HG02798 (cell line): ENCODE data around the gene TMEM72.
A peak's percentile ranks its signal among the peaks of the same experiment; 100 is the strongest.
"Not testable (repeated sequence)": the region's sequence is repeated elsewhere in the genome, so short reads cannot be mapped to it uniquely, and the experiment has no call there.

Source experiments
- ATAC-seq: cut with Tn5 transposase; IDR thresholded peaks from one replicate; pipeline ENCODE4 v1.9.1; 2021; ENCODE audit warnings: mild to moderate bottlenecking; ENCODE audit not compliant: unreplicated experiment, poor library complexity

TMEM72 gene

DNA sequence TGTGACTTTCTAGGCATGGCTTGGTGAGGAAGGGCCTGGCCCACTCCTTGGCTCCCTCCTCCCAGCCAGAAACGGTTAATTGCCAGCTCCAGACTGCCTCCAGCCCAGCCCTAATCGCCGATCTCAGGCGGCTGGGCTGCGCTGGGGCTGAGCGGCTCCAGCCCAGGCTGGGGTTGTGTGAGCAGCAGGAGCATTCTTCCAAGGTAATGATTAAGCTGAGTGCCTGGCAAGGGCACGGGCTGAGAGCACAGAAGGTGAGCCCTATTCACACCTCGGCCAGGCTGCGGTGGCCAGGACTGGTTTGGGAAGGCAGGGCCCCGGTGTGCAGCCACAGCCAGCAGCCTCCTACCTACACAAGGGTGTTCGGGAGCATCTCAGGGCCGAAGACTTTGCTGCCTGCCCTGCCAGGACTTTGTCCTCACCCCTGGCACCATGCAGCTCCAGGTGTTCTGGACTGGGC, at the start of gene TMEM72:
Gene TMEM72 (plus strand): TSS at position 257 of the 460 bp plus-strand sequence. CDS start 176 bp downstream, at position 433.
- no peak for ATAC-seq

DNA sequence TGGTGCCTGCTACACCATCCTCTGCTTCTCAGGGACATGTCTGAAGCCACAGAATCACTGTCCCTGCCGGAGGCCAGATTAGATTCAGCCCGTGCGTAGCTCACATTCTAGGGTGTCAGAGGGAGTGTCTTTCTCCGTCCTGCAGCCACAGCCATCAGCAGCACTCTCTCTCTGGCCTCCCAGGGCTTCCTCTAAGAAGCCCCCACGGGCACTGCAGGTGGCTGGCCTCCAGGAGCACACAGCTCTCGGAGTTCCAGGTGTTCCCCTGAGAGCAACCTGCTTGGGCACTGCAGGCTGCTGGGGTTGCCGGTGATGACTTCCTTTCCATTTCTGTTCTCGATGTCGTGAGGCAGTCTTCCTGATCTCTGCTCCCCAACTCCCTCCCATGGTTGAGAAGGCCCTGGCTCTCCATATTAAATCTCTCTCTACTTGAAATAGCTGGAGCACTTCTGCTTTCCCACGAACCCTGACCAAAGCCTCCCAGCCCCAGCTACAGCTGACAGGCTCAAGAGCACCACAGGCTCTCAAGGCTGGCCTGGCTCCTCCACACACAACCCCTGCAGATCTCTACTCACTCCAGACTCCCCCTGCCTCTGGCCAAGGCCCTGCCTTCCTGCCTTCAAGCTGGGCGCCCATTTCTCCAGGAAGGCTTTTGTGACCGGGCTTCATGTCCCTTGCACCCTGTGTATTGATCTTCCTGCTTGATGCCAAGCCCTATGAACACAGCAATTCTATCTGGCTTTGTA, 49.0 kb upstream of the TMEM72 start:
- ATAC-seq, result no peak

DNA sequence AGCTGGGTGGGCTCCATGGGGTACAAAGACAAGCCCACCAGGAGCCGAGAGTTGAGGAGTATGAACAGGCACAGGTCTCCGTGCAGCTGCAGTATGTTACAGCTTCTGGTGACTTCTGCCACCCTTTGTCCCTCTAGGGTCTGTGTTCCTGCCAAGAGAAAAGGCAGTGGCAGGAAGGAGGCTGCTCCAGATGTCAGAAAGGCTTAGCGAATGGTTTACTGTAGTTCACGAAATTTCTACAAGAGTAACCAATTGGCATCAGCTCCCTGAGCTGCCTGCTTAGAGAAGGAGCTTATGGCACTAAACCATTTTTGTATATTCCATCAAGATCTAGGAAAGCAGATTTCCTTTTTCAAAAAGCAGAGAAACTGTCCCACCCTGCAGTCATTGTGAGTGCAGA, 48.2 kb upstream of the TMEM72 start:
- ATAC-seq, result no peak

DNA sequence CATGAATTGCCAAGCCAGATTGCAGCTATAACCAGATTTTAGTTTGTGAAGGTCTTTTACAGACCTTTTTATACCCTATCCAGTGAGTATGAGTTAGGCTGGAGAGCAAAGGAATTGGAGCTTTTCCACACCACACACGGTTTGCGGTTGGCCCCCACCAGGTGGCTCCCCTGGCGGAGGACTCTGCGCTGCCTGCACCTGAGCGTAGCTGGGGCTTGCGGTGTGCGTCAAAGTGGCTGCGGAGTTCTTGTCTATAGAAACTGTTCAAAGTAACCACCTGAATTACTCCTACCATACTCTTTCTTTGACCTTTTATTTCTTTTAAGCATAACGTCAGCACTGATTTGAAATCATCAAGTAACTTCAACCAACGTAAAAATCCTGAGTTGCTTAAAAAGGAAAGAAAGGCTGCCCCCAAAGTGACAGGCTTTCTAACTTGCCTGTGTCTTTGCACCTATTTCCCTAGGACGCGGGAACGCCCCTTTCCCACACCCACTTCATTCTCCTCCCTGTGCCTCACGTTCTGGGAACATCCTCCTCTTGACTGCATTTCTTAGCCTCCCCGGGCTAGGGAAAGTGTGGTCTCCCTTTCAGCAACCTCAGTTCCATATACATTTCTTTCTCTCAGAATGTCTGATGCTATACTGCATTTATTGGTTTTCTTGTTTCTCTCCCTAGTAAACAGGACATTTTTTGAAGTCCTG, 47.6 kb upstream of the TMEM72 start:
- no peak for ATAC-seq

DNA sequence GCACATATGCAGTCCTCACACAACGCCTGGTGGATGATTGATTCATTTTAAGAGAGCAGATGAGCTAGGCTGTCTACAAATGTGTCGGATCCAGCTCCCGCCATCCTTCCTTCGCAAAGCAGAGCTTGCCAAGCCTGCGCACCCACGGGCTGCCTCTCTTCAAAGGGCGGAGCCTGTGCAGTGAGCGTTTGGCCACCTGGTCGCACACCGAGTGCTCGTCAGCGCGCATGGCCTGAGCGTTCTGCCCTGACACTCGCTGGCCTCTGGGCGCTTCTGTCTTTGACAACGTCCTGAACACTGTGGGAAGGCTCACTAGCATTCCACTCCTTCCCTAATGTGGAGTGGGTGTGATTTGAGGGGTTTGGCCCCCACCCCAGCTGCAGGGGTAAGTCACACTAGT, 47.1 kb upstream of the TMEM72 start:
- no peak for ATAC-seq

DNA sequence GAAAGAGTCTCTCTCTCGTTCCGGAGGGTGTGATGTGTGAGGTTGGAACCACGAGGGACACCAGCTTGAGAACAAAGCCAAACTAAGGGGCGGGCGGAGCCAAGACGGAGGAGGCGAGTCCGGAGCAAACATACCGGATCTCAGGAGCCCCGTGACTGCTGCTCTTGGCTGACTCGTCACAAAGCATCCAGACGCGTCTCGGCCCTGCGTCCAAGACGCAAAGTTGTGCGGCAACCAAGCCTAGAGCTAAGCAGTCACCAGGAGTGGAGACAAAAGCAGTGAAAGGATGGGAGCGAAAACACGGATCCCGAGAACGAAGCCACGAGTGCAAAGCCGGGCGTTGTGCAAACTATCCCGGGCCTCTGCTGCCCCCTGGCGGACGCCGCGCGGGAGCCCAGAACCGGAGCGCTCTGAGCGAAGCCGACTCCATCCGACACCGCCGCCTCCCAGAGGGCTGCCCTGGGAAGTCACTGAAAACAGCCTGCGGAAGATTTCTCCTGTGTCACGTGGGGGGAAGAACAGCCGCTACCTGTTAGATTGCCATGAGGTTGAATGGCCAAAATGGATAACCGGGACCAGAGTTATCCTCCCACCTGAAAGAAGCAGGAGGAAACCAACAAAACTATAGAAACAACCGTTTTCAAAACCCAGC, 46.4 kb upstream of the TMEM72 start:
- peak; percentile 89 for ATAC-seq

DNA sequence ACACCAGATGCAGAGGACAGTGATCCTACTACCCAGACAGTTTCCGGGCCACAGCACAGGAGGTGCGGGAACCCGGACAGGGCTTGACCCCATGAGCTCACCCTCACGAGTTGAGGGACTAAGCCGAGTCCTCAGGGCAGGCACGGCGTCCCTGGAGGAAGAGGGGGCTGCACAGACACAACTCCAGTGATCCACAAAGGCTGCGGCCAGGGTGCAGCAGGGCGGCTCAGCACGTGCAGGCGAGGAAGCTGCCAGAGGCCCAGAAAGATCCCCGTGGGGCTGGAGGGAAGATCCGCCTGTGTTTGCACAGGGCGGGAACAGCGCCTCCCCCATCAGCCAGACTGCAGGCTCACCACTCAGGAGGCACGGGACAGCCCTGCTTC, 45.9 kb upstream of the TMEM72 start:
- ATAC-seq, result no peak

DNA sequence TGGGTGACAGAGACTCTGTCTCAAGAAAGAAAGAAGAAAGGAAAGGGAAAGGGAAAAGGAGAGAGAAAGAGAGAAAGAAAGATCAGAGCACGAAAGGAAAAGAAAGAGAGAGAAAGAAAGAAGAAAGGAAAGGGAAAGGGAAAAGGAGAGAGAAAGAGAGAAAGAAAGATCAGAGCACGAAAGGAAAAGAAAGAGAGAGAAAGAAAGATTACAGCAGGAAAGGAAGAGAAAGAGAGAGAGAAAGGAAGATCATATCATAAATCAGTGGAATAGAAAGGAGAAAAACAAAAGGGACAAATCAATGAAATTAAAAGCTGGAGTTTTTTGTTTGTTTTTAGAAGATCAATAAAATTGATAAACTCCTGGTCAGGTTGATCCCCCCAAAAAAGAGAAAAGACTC, 44.8 kb upstream of the TMEM72 start:
- not testable (repeated sequence) for ATAC-seq

DNA sequence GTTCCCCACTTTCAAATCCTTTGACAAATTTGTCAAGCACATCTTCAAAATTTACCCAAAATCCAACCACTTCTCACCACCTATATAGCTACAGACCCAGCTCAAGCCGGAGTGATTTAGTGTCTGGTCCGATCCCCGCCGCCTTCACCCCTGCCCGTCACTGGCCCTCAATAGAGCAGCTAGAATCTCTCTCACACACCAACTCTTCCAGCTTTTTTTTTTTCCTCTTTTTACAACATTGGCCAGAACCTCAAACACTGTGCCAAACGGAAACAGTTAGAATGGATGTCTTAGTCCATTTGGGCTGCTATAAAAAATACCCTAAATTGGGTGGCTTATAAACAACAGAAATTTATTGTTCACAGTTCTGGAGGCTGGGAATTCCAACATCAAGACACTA, 41.1 kb upstream of the TMEM72 start:
- no peak for ATAC-seq

DNA sequence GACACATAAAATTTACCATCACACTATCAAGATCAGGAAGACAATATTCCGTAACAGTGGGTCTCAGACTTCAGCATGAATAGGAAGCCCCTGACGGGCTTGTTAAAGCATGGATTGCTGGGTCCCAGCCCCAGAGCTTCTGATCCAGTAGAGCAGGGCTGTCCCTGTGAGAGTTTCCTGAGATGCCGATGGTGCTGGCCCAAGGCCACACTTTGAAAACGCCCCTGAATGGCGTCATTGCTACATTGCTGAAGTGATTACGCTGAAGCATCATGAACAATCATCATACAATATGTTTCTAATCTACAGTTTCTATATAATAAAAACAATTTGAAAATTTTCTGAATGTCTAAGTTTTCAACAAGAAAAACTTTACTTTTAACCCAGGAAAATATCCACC, 38.0 kb upstream of the TMEM72 start:
- ATAC-seq, result no peak

DNA sequence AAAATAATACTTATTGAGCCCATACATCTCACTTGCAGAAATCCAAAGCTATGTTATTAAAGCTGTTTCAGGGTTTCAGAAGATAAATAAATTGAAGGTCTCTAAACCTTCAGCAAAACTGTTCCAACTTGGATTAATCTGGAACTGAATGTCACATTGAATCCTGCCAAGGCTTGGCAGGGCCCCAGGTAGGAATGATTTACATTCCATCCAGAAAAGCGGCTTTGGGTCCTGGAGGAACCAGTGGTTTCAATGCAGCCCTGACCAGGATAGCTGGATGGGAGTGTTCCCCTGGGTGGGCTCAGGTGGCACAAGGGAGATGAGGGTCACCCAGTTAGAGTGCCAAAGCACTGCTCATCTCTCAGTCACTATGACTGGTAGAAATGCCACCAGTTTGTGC, 37.0 kb upstream of the TMEM72 start:
- no peak for ATAC-seq

DNA sequence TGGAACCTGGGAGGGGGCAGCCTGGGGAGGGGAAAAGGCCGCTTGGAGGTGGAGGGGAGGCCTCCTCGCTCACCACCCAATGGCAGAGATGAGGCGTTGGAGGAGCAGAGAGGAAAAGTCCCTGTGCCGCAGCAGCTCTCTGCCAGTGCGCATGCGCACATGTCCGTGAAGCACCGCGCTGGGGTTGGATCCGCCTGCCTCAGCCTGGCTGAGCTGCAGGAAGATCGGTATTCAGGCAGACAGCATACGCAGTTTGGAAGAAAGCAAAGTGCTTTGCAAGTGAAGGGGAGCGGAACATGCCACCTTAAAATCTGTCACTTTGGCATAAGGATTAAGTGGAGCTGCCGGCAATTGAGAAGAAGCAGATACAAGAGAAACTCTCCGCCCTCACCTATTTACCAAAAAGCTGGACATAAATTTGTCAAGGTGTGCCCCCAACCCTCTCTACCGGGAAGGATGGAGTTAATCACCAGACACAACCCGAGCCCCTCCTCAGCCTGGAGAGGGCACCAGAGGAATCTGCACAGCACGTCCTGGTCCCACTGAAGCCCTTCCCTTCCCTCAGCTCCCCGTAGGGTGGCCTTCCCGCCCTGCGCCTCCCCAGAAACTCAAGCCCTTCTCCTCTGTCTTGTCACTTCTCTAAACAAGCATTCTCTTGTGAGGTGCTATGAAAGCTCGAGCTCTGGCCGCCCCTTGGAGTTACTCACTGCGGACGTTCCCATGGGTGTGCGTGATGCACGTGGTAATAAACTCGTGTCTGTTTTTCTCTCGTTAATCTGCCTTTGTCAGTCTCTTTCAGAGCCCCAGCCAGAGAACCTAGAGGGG, 32.2 kb upstream of the TMEM72 start:
- peak; percentile 82 for ATAC-seq

DNA sequence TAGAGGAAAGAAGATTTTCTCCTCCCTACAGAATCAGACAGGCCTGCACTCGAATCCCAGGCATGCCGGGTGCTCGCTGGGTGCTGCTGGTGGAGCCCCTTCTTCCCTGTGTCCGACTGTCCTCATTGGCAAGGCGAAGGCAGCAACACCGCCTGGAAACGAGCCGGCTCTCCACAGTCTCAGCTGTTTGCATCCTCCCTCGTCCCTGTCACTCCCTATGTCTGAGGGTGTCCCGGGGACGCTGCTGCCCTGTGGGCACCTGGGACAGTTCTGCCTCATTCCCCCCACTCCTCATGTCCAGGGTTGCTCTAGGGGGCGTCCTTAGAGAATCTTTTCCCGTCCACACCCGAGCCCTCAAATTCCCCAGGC, 31.6 kb upstream of the TMEM72 start:
- ATAC-seq, result no peak

DNA sequence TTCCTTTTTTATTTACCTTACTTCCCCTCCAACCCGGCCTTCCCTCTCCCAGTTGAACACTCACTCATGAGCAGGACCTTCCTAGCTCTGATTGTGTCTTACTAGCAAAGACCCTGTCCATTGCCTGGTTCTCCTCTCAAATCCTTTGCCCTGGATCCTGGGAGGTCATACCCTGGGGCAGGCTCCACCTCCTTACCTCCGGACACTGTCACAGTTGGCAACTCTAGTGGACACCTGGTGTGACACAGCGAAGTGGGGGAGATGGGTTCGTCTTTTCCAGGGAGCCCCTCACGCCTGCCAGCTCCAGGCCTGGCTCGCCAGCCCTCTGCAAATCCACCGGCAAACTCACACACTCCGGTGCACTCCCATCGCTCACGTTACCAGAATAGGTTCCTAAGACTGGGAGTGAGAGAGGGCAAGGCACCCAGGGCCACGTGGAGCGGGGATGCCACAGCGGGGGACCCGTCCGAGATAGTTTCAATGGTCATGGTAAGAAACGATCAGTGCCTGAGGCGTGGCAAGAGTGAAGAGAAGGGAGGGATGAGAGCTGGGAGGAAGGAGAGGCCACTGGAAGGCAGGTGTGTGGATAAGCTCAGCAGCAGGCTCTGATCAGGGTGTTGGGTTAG, 30.9 kb upstream of the TMEM72 start:
- no peak for ATAC-seq

DNA sequence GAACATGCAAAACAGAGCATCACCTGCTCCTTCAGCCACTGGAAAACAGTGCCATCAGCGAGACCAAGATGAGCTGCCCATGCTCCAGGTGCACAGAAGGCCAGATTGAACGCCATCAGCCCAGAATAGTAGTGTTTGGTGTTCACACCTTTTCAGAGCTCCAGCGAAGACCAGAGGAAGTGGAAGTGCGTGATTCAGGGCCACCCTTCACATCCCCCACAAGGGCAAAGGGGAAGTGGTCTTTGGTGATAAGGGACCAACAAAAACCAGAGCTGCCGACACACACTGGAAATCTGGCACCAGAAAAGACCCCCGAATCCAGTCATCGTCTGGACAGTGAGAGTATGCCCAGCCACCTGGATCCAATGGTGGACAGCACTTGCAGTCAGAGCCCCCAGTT, 29.5 kb upstream of the TMEM72 start:
- ATAC-seq, result no peak

DNA sequence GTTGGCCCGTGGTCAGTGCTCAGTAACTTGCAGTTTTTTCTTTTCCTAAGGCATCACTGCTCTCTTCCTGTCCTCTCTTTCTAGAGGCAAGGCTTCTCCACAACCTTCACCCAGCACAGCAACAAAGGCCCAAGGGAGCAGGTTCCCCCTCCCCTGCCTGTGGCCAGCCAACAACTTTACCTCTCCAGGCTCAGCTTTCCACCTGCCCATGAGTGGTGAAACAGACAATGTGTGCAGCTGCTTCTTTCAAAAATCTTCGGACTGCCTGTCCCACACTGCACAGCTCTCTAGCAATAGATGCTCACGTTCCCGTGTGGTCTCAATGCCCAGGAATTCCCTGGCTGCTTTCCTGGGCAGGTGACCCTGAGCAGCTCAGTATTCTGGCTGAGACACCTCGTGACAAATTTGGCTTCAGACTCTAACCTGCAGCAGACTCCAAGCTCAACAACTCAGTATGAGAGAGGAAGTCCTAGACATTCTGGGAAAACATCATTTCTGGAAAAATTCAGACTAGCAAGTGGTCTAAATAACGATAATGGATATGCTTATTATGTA, 28.9 kb upstream of the TMEM72 start:
- ATAC-seq, result no peak

DNA sequence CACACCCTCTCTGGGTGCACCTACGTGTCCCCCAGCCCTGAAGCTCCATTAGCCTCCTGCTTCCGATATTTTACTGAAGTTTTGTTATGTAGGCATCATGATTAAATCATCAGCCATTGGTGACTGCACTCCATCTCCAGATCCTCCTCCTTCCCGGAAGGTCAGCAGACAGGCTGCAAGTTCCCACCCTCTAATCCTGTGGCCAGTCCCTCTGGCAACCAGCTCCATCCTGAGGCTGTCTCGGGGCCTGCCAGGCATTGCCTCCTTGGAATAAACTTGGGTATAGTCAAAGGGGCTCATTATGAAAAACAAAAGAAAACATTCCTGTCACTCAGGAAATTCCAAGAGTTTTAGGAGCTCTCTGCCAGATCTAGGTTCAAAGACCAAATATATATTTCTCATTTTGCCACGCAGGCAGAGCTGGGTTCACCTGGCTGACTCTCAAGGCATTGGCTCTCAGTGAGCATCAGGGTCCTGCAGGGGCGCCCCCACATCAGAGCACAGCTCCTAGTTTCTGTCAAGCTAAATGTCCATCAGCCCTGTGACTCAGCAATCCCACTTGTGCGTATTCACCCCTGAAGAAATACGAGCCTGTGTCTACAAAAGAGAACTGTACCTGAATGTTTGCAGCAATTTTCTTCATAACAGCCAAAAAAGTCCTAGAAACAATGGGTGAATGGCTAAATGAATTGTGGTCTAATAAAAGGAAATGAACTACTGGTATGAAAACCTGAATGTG, 27.4 kb upstream of the TMEM72 start:
- no peak for ATAC-seq

DNA sequence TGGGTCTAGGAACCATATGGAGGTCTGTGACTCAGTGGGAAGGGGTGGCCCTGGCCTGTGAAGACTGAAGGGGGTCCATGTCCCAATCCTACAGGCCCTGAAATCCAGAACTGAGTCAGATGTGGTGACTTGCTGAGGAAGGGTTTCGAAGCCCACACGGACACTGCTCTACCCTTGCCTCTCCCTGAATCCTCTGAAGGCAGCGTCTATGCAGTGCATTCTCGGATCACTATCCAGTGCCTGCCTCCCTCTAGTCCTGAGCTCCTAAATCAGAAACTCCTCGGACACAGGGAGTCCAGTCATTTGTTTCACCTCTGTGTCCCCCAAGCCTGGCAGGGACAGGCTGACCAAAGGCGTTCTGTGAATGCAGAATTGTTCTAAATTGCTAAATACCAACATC, 25.4 kb upstream of the TMEM72 start:
- no peak for ATAC-seq

DNA sequence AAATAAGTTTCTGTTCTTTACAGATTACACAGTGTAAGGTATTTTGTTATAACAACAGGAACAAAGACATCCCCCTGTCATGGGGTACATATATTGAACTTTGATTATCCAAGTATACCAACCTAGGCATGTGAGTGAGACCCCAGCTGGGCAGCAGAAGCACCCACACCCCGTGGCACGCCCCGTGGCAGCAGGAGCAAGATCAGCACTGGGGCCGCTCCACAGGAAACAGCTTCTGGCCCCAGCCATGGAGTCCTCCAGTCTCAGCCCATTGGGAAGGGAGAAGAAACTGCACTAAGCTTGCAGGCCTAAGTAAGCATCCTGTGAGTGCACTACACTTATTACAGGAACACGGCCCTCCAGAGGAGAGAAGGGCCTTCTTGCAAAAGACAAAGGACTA, 24.2 kb upstream of the TMEM72 start:
- no peak for ATAC-seq
